ENCODE data around the gene ZNF597.
A peak's percentile ranks its signal among the peaks of the same experiment; 100 is the strongest.

The ZNF597 gene

GRCh38 chr16:3443108-3444031 is at the start of gene ZNF597, which contains the start of gene NAA60:
ZNF597 (minus strand) TSS chr16:3443504; CDS start chr16:3443153, 351 bp downstream.
NAA60 (plus strand) TSS chr16:3443680; CDS start chr16:3476228, 32,548 bp downstream.
- H3K36me3 ChIP-seq (ENCODE audit: insufficient read depth, low read length): peaks cover 46% of the 10 kb centered on the region

GRCh38 chr16:3492356-3492755 is 49.1 kb upstream of the ZNF597 start:
- DNase-seq (ENCODE audit: low read depth, low spot score): no peak
- H3K4me3 ChIP-seq: no peak overlapping the region
- no peak overlapping the region for H3K27ac ChIP-seq
- no peak for TF ChIP-seq POLR2AphosphoS5 (IDR thresholded peaks at IDR 0.05; ENCODE audit: borderline replicate concordance, low read depth, low read length)
- TF ChIP-seq EZH2 (IDR thresholded peaks at IDR 0.05): no peak
- no peak for TF ChIP-seq FOXP2 (optimal IDR thresholded peaks at IDR 0.05; ENCODE audit: control extremely low read depth, extremely low read length, insufficient read depth)
- H3K9me3 ChIP-seq (ENCODE audit: low read depth, low read length): no peaks in the 10 kb centered on the region
- H3K9ac ChIP-seq (ENCODE audit: insufficient read length): no peak overlapping the region
- H3K36me3 ChIP-seq (ENCODE audit: insufficient read depth, low read length): no peaks in the 10 kb centered on the region

More at GRCh38 chr16:3443108-3444031, at the start of gene ZNF597, which contains the start of gene NAA60:
- Histone ChIP-seq H3K9ac (ENCODE audit: insufficient read length) (peak within 1 kb of the TSS; percentile 87), H3K27ac (peak within 1 kb of the TSS; percentile 78; the same call in 1 of the 2 replicates), H3K4me3 (peak within 1 kb of the TSS; percentile 87), H3K9me3 (ENCODE audit: low read depth, low read length) (no peaks in the 10 kb centered on the region)
- TF ChIP-seq FOXP2 (optimal IDR thresholded peaks at IDR 0.05; ENCODE audit: control extremely low read depth, extremely low read length, insufficient read depth): no peak
- TF ChIP-seq POLR2AphosphoS5 (IDR thresholded peaks at IDR 0.05; ENCODE audit: borderline replicate concordance, low read depth, low read length): peak; percentile 75
- DNase-seq (ENCODE audit: low read depth, low spot score): peak; percentile 78

GRCh38 chr16:3490911-3491629 is 47.8 kb upstream of the ZNF597 start:
- H3K9me3 ChIP-seq (ENCODE audit: low read depth, low read length): no peaks in the 10 kb centered on the region
- H3K9ac ChIP-seq (ENCODE audit: insufficient read length): no peak overlapping the region
- no peak overlapping the region for H3K4me3 ChIP-seq
- TF ChIP-seq FOXP2 (optimal IDR thresholded peaks at IDR 0.05; ENCODE audit: control extremely low read depth, extremely low read length, insufficient read depth) (no peak), EZH2 (IDR thresholded peaks at IDR 0.05) (no peak), POLR2AphosphoS5 (IDR thresholded peaks at IDR 0.05; ENCODE audit: borderline replicate concordance, low read depth, low read length) (no peak)
- no peaks in the 10 kb centered on the region; the same call in 1 of the 2 replicates for H3K36me3 ChIP-seq (ENCODE audit: insufficient read depth, low read length)
- H3K27ac ChIP-seq: no peak overlapping the region
- DNase-seq (ENCODE audit: low read depth, low spot score): no peak

GRCh38 chr16:3488801-3489200 is 45.5 kb upstream of the ZNF597 start:
- no peak for DNase-seq (ENCODE audit: low read depth, low spot score)
- no peaks in the 10 kb centered on the region for H3K9me3 ChIP-seq (ENCODE audit: low read depth, low read length)
- TF ChIP-seq FOXP2 (optimal IDR thresholded peaks at IDR 0.05; ENCODE audit: control extremely low read depth, extremely low read length, insufficient read depth) (no peak), POLR2AphosphoS5 (IDR thresholded peaks at IDR 0.05; ENCODE audit: borderline replicate concordance, low read depth, low read length) (no peak), EZH2 (IDR thresholded peaks at IDR 0.05) (no peak)
- no peak overlapping the region for H3K27ac ChIP-seq
- no peak overlapping the region for H3K4me3 ChIP-seq
- H3K9ac ChIP-seq (ENCODE audit: insufficient read length): no peak overlapping the region
- peaks cover 17% of the 10 kb centered on the region; the same call in 1 of the 2 replicates for H3K36me3 ChIP-seq (ENCODE audit: insufficient read depth, low read length)

GRCh38 chr16:3487521-3488410 is 44.5 kb upstream of the ZNF597 start:
- H3K9ac ChIP-seq (ENCODE audit: insufficient read length): no peak overlapping the region

GRCh38 chr16:3486506-3487215 is 43.4 kb upstream of the ZNF597 start:
- DNase-seq (ENCODE audit: low read depth, low spot score): no peak
- peaks cover 37% of the 10 kb centered on the region; the same call in 1 of the 2 replicates for H3K36me3 ChIP-seq (ENCODE audit: insufficient read depth, low read length)
- TF ChIP-seq FOXP2 (optimal IDR thresholded peaks at IDR 0.05; ENCODE audit: control extremely low read depth, extremely low read length, insufficient read depth): no peak
- no peak for TF ChIP-seq EZH2 (IDR thresholded peaks at IDR 0.05)
- TF ChIP-seq POLR2AphosphoS5 (IDR thresholded peaks at IDR 0.05; ENCODE audit: borderline replicate concordance, low read depth, low read length): no peak
- no peak overlapping the region for H3K9ac ChIP-seq (ENCODE audit: insufficient read length)
- H3K4me3 ChIP-seq: no peak overlapping the region
- no peaks in the 10 kb centered on the region for H3K9me3 ChIP-seq (ENCODE audit: low read depth, low read length)
- H3K27ac ChIP-seq: no peak overlapping the region

More at GRCh38 chr16:3487521-3488410, 44.5 kb upstream of the ZNF597 start:
- TF ChIP-seq EZH2 (IDR thresholded peaks at IDR 0.05): no peak
- no peak for TF ChIP-seq POLR2AphosphoS5 (IDR thresholded peaks at IDR 0.05; ENCODE audit: borderline replicate concordance, low read depth, low read length)
- no peak for TF ChIP-seq FOXP2 (optimal IDR thresholded peaks at IDR 0.05; ENCODE audit: control extremely low read depth, extremely low read length, insufficient read depth)
- peaks cover 28% of the 10 kb centered on the region; the same call in 1 of the 2 replicates for H3K36me3 ChIP-seq (ENCODE audit: insufficient read depth, low read length)
- H3K4me3 ChIP-seq: no peak overlapping the region
- H3K9me3 ChIP-seq (ENCODE audit: low read depth, low read length): no peaks in the 10 kb centered on the region
- DNase-seq (ENCODE audit: low read depth, low spot score): no peak
- H3K27ac ChIP-seq: no peak overlapping the region
